Transverse colon (tissue), 4 donors: ENCODE results near the gene SMYD1. TPM values are rescaled to one million over a fixed set of nuclear protein-coding genes. Genes with fewer than 3 reads are reported as not detected.
A peak's percentile ranks its signal among the peaks of the same experiment; 100 is the strongest.
"Not testable (repeated sequence)": the region's sequence is repeated elsewhere in the genome, so short reads cannot be mapped to it uniquely, and the experiment has no call there.

Source experiments
- DNase-seq: peaks from one replicate; pipeline ENCODE4 v3.0.0-alpha.2; 2019
- H3K27ac ChIP-seq, 4 donors: fragments of 200-600 bp; sonication (generic); 2 replicates each; pipeline ENCODE4 v1.5.1; 2016 to 2018; ENCODE audit warnings: inconsistent platforms in 4 of 4
- H3K27me3 ChIP-seq: fragments of 200-600 bp; sonication (generic); 2 replicates; pipeline ENCODE4 v1.5.1; 2017; ENCODE audit warnings: inconsistent platforms
- H3K36me3 ChIP-seq, 4 donors: fragments of 200-600 bp; sonication (generic); 2 replicates each; pipeline ENCODE4 v1.5.1; 2017 to 2019; ENCODE audit warnings: inconsistent platforms in 4 of 4
- H3K4me1 ChIP-seq, 4 donors: fragments of 200-600 bp; sonication (generic); 2 replicates each; pipeline ENCODE4 v1.5.1; 2017 to 2020; ENCODE audit warnings: inconsistent platforms in 4 of 4
- H3K4me3 ChIP-seq, 4 donors: fragments of 200-600 bp; sonication (generic); 1 replicate in 1 of 4; 2 replicates in 3 of 4; pipeline versions ENCODE4 v1.5.1 to v1.6.1; 2017 to 2019; ENCODE audit warnings: inconsistent platforms in 4 of 4
- H3K9me3 ChIP-seq, 2 donors: fragments of 200-600 bp; sonication (generic); 2 replicates each; pipeline ENCODE4 v1.5.1; 2017 to 2019; ENCODE audit warnings: inconsistent platforms in 2 of 2
- EP300 ChIP-seq: sonication (generic); formaldehyde crosslinking; IDR thresholded peaks from one replicate; pipeline ENCODE4 v1.6.1; 2017; ENCODE audit warnings: antibody characterized with exemption, low read depth
- POLR2A ChIP-seq: fragments of 450-650 bp; IDR thresholded peaks from one replicate; pipeline ENCODE4 v1.6.1; 2016; ENCODE audit warnings: antibody characterized with exemption, mild to moderate bottlenecking, moderate library complexity
- POLR2AphosphoS5 ChIP-seq, 3 donors: sonication (generic); formaldehyde crosslinking; IDR thresholded peaks; one replicate each; pipeline ENCODE4 v1.6.1; 2016; ENCODE audit warnings: antibody characterized with exemption in 3 of 3
- WGBS, 2 donors: methylation state at CpG; one replicate each; pipeline ENCODE4 v1.1.5; 2018; ENCODE audit warnings: low coverage in 1 of 2; 5-methylcytosine and 5-hydroxymethylcytosine counted together
- in situ Hi-C, 4 donors: fragments of 200-750 bp; cut with MboI; loops; one replicate each; pipeline versions ENCODE4 v1.15.0 to v1.15.1; 2017; ENCODE audit warnings: low sequenced_read_pairs in 3 of 4, low pct_ligation_motif_present in 1 of 4, low pct_unique_long_range_greater_than_20kb in 1 of 4
- intact Hi-C: fragments of 100-400 bp; cut with DNase I; formaldehyde crosslinking; loops from one replicate; pipeline ENCODE4 v1.15.1; 2023; ENCODE audit warnings: low total_unique reads
- total RNA-seq, 4 donors: library from RNA; depleted of rRNA; stranded (reverse); fragments of >200 nt; gene quantifications; one replicate each; pipeline ENCODE4 v1.1.0, GENCODE V29; 2016
- TF ChIP-seq, protein P1 (sequence below), 5 experiments: fragments of 200-600 bp in 3 of 5; fragments of 450-650 bp in 2 of 5; sonication (generic) in 3 of 5; IDR thresholded peaks; 1 replicate in 2 of 5; 2 replicates in 3 of 5; pipeline ENCODE4 v1.5.1; 2016 to 2017; ENCODE audit warnings: antibody characterized with exemption in 5 of 5, inconsistent platforms in 3 of 5, mild to moderate bottlenecking in 2 of 5, moderate library complexity in 1 of 5

The SMYD1 gene
- total RNA-seq: 10 to 100 TPM in 1 of 4 donors, 1 to 10 TPM in 3; 1.6 to 48.6 (median 3.2) TPM

DNA sequence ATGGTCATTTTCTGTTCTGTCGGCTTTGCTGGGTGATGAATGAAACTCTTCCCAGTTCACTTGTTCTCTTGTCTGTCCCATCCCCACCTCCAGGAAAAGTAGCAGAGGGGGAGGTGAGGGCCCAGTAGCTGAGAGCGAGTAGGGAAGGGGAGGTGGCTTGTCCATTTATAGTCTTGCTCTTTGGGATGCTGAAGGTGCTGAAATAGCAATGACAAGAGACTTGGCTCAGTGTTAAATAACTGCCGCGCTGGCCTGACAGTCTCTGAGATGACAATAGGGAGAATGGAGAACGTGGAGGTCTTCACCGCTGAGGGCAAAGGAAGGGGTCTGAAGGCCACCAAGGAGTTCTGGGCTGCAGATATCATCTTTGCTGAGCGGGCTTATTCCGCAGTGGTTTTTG, at the start of gene SMYD1:
Gene SMYD1 (plus strand): TSS at position 228 of the 400 bp plus-strand sequence. CDS start 40 bp downstream, at position 268.
- H3K36me3 ChIP-seq: no peaks in the 10 kb centered on the region
- no peaks in the 10 kb centered on the region for H3K9me3 ChIP-seq
- no peaks in the 10 kb centered on the region for H3K27me3 ChIP-seq
- peak within 1 kb of the TSS in 1 of 4 donors; percentile 8 for H3K4me3 ChIP-seq
- WGBS, 2 donors: 78 to 82% methylated on average over 8 of the region's 8 CpGs
- TF ChIP-seq POLR2A (no peak), POLR2AphosphoS5 (IDR thresholded peaks at IDR 0.05) (no peak), EP300 (no peak)
- TF ChIP-seq, protein P1, sequence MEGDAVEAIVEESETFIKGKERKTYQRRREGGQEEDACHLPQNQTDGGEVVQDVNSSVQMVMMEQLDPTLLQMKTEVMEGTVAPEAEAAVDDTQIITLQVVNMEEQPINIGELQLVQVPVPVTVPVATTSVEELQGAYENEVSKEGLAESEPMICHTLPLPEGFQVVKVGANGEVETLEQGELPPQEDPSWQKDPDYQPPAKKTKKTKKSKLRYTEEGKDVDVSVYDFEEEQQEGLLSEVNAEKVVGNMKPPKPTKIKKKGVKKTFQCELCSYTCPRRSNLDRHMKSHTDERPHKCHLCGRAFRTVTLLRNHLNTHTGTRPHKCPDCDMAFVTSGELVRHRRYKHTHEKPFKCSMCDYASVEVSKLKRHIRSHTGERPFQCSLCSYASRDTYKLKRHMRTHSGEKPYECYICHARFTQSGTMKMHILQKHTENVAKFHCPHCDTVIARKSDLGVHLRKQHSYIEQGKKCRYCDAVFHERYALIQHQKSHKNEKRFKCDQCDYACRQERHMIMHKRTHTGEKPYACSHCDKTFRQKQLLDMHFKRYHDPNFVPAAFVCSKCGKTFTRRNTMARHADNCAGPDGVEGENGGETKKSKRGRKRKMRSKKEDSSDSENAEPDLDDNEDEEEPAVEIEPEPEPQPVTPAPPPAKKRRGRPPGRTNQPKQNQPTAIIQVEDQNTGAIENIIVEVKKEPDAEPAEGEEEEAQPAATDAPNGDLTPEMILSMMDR (IDR thresholded peaks at IDR 0.05): no peak
- intact Hi-C loops: no loop called here
- H3K4me1 ChIP-seq: peaks cover 0 to 3% (median 0%) of the 10 kb centered on the region in 4 donors
- no peak for DNase-seq
- in situ Hi-C loops: loop anchor here in 2 of 4 donors (10.0 kb wide), 2 partner anchors 77 to 87 kb away; no protein-coding TSS in a partner anchor
- peak within 1 kb of the TSS in 3 of 4 donors; percentile 42 to 77 (median 56) for H3K27ac ChIP-seq

DNA sequence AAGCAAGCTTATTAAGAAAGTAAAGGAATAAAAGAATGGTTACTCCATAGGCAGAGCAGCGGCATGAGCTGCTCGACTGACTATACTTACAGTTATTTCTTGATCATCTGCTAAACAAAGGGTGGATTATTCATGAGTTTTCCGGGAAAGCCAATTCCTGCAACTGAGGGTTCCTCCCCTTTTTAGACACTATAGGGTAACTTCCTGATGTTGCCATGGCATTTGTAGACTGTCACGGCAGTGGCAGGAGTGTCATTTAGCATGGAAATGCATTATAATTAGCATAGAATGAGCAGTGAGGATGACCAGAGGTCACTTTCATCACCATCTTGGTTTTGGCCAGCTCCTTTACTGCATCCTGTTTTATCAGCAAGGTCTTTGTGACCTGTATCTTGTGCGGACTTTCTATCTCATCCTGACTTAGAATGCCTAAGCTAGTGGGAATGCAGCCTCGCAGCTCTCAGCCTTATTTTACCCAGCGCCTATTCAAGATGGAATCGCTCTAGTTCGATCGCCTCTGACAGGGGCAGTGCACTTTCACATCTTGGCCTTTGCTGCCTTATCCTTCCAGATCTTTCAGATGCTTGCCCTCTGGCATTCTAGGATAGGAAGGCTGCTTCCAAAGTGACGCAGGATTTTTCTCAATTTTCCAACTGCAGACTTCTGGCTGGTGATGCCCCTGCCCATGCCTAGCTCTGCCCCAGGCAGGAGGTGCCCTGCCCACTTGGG, 49.4 kb upstream of the SMYD1 start:
- in situ Hi-C loops, H3K9me3 ChIP-seq, DNase-seq, H3K4me3 ChIP-seq, intact Hi-C loops, H3K36me3 ChIP-seq, H3K27ac ChIP-seq, H3K4me1 ChIP-seq, H3K27me3 ChIP-seq: not testable (repeated sequence)
- 54 to 86% methylated on average over 8 to 11 of the region's 11 CpGs for WGBS, 2 donors

DNA sequence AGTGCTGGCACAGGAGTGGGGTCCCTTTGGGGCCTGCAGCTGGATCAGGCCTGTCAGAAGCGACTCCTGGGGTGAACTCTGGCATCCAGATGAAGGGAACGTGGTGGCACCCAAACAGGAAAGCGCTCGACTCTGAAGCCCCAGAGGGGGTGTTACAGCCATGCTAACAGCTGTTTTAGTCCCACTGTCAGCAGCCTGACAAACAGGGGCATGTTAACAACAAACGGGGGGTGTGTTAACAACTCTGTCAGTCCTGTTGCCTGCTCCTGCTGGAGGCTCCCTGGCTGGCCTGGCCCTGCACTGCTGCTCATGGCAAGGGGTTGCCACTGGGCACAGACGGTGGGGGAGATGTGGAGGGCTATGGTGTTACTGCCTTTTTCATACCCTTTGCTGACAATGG, 48.7 kb upstream of the SMYD1 start:
- TF ChIP-seq POLR2AphosphoS5 (IDR thresholded peaks at IDR 0.05) (no peak), EP300 (no peak), POLR2A (no peak)
- TF ChIP-seq, protein P1 (IDR thresholded peaks at IDR 0.05): no peak
- no peak overlapping the region for H3K27ac ChIP-seq
- no peak for DNase-seq
- peaks cover 0 to 8% (median 6%) of the 10 kb centered on the region in 4 donors for H3K4me1 ChIP-seq
- intact Hi-C loops (no loop called here), in situ Hi-C loops (no loop called here)
- WGBS, 2 donors: 92% methylated on average over 6 of the region's 6 CpGs; no CpG with 5 or more reads in 1 of the 2 donors
- H3K4me3 ChIP-seq: no peak overlapping the region
- no peaks in the 10 kb centered on the region for H3K27me3 ChIP-seq
- no peaks in the 10 kb centered on the region for H3K36me3 ChIP-seq
- no peaks in the 10 kb centered on the region for H3K9me3 ChIP-seq

DNA sequence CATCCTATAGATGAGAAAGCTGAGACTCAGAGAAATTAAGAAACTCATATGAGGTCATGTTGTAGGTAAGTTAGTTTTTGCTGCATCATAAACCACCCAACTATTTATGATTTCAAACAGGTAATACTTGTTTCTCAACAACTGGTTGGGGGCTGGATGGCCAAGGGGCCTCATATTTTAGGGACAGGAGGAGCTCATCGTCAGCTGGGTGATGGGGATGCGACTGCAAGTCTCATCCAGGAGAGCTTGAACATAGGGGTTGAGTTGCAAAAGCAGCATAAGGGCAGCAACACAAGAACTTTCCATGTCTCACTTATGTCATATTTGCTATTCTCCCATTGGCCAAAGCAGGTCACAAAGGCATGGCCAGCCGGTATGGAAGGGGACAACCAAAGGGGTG, 47.6 kb upstream of the SMYD1 start:
- in situ Hi-C loops (no loop called here), intact Hi-C loops (no loop called here)
- no peak for TF ChIP-seq POLR2AphosphoS5 (IDR thresholded peaks at IDR 0.05)
- TF ChIP-seq, protein P1 (IDR thresholded peaks at IDR 0.05): no peak
- no peak for TF ChIP-seq POLR2A
- TF ChIP-seq EP300: no peak

DNA sequence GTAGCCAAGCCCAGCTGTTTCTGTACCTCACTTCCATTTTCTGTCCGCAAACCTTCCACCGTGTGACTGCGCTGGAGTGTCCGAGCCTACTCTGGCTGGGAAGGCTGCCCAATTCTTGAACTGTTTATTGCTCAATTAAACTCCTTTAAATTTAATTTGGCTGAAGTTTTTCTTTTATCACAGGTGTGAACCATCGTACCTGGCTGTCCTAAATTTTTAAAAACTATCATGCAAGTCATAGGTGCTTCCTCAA, 45.0 kb upstream of the SMYD1 start:
- in situ Hi-C loops (no loop called here), intact Hi-C loops (no loop called here)
- 58% methylated on average over 5 of the region's 5 CpGs; no CpG with 5 or more reads in 1 of the 2 donors for WGBS, 2 donors
- H3K9me3 ChIP-seq: no peaks in the 10 kb centered on the region
- no peak overlapping the region for H3K27ac ChIP-seq
- H3K27me3 ChIP-seq: no peaks in the 10 kb centered on the region
- TF ChIP-seq POLR2AphosphoS5 (IDR thresholded peaks at IDR 0.05) (no peak), POLR2A (no peak), EP300 (no peak)
- TF ChIP-seq, protein P1 (IDR thresholded peaks at IDR 0.05): no peak
- no peaks in the 10 kb centered on the region for H3K36me3 ChIP-seq
- H3K4me3 ChIP-seq: no peak overlapping the region
- H3K4me1 ChIP-seq: peaks cover 0 to 2% (median under 1%) of the 10 kb centered on the region in 4 donors
- DNase-seq: peak; percentile 37

More for the DNA sequence above, 47.6 kb upstream of the SMYD1 start:
- Histone ChIP-seq H3K4me3 (no peak overlapping the region), H3K27me3 (no peaks in the 10 kb centered on the region), H3K4me1 (peaks cover 0 to 8% (median 6%) of the 10 kb centered on the region in 4 donors), H3K27ac (no peak overlapping the region), H3K36me3 (no peaks in the 10 kb centered on the region), H3K9me3 (no peaks in the 10 kb centered on the region)
- DNase-seq: no peak
- WGBS, 2 donors: 90% methylated on average over 3 of the region's 3 CpGs; no CpG with 5 or more reads in 1 of the 2 donors
